HG02623 (cell line): ENCODE data around the gene VPS29.

Source experiments
- ATAC-seq: cut with Tn5 transposase; IDR thresholded peaks from one replicate; pipeline ENCODE4 v1.9.1; 2021; ENCODE audit warnings: moderate library complexity; ENCODE audit not compliant: unreplicated experiment

The VPS29 gene

DNA sequence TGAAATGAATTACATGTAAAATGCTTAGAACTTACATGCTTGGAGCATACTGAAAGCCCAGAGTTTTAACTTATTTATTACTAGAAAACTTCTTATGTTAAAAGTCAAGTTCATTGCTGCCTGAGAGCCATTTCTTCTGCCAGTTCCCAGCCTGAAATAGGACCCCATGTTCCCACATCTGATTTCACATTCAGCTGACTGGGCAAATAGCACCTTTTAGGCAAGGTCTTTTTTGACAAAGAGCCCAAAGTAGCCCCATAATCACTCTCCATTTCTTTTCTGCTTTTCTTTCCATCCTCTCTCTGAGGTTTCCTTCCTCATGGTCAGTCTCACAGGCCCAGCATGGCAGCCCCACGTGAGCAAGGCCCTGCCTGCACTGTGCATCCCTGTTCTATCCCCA is 50.6 kb downstream of the VPS29 start:
- no peak for ATAC-seq

DNA sequence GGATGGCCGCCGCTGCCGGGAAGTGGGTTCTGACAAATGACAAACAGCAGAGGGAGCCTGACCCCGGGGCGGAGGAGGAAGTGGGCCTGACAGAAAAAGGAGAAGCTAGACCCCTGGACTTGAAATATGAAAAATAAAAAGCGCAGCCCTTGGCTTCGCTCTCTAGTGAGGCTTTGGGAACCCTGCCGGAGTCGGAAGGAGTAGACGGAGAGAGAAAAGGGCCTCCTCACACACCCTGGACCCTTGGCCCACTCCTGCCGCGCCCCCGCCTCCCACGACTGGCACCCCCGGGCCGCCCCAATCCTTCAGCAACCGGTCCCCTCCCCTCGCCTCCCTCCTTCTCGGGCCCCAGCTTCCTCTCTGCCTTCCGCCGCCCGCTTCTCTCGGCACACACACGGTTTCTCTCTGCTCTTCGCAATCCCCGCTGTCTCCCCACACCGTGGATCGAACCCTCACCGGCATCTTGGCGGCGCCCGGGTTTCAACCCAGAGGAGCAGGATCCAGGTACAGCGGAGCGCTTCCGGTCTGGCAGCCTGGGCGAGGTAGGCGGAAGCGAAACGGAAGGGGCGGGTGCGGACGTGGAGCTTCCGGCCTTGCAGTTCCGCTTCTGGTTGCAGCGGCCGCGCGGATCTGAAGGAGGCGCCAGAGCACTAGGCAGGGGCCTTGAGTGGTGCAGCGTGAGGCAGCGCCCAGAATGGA is 52.0 kb downstream of the VPS29 start, which contains the start of gene ARPC3:
TSS of gene ARPC3 (minus strand) at position 539 of the 699 bp plus-strand sequence. CDS start at position 462, 77 bp downstream.
- ATAC-seq: peak; percentile 89

DNA sequence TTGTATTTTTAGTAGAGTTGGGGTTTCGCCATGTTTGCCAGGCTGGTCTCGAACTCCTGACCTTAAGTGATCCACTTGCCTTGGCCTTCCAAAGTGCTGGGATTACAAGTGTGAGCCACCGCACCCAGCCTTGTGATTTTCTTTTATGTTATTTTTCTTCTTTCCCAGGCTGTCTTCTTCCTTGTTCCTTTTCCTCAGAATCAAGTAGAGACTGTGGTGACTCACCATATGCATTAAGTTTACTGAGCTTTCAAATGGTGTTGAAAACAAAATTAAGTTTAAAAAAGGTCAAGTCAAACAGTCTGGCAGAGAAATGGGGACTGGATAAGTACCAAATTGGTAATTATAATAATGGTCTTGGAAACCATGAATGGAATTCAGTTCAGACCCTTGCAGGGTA is 57.5 kb downstream of the VPS29 start:
- ATAC-seq: no peak
